Measurements from ENCODE around the gene KDF1. TPM values are rescaled to one million over a fixed set of nuclear protein-coding genes. Genes with fewer than 3 reads are reported as not detected.

The KDF1 gene
- total and polyA plus RNA-seq, 2 of the 13 experiments (the other 11 are each of a cell fraction or from before 2014, with no cell fraction given), result 1.9 to 4.9 TPM

DNA sequence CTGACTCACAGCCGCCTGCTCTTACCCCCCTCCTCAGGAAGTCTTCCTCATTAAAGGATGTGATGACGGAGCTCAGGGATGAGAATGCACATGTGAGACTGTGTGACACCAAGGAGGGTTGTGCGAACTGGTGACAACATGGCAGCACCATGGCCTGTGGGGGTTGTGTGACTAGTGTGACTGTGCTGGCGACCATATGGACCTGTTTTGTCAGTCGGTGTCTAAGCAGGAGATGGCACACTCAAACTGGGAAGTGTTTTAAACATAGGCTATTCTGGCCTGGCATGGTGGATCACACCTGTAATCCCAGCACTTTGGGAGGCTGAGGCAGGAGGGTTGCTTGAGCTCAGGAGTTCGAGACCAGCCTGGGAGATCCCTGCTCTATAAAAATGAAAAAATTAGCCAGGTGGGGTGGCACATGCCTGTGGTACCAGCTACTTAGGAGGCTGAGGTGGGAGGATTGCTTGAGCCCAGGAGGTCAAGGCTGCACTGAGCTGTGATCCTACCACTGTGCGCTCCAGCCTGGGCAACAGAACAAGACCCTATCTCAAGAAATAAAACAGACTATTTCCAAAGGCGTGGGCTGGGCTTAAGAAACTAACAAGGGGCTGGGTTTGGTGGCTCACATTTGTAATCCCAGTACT is 40.7 kb upstream of the KDF1 start (continued):
- TF ChIP-seq ZNF678 (CRISPR knock-in tag; IDR thresholded peaks at IDR 0.05) (0 out of 2 replicates have a peak, but pooled peaks have one; percentile 53), SATB2 (CRISPR knock-in tag; IDR thresholded peaks at IDR 0.05) (0 out of 2 replicates have a peak, but pooled peaks have one; percentile 26), BRCA1 (CRISPR knock-in tag; IDR thresholded peaks at IDR 0.05) (peak; percentile 36; the same call in 1 of the 2 replicates), HOXD1 (CRISPR knock-in tag; IDR thresholded peaks at IDR 0.05) (no peak), ZBTB38 (CRISPR knock-in tag; IDR thresholded peaks at IDR 0.05) (0 out of 2 replicates have a peak, but pooled peaks have one; percentile 32), BHLHE40 (IDR thresholded peaks at IDR 0.05; ENCODE audit: low read length) (no peak), KDM2A (CRISPR knock-in tag; IDR thresholded peaks at IDR 0.05; ENCODE audit: borderline replicate concordance, low read depth) (0 out of 2 replicates have a peak, but pooled peaks have one; percentile 15), PAF1 (CRISPR knock-in tag; IDR thresholded peaks at IDR 0.05) (peak; percentile 79; the same call in 1 of the 2 replicates), RBM22 (optimal IDR thresholded peaks at IDR 0.05; ENCODE audit: low read length) (peak; percentile 63), ZIK1 (CRISPR knock-in tag; IDR thresholded peaks at IDR 0.05; ENCODE audit: borderline replicate concordance, low read depth) (0 out of 2 replicates have a peak, but pooled peaks have one; percentile 59), ZNF607 (CRISPR knock-in tag; IDR thresholded peaks at IDR 0.05; ENCODE audit: borderline replicate concordance) (0 out of 2 replicates have a peak, but pooled peaks have one; percentile 60), ZC3H13 (CRISPR knock-in tag; IDR thresholded peaks at IDR 0.05) (0 out of 2 replicates have a peak, but pooled peaks have one; percentile 77), KDM5B (CRISPR knock-in tag; IDR thresholded peaks at IDR 0.05; ENCODE audit: borderline replicate concordance) (no peak), RXRA (CRISPR knock-in tag; IDR thresholded peaks at IDR 0.05) (no peak), ZNF605 (CRISPR knock-in tag; IDR thresholded peaks at IDR 0.05) (0 out of 2 replicates have a peak, but pooled peaks have one; percentile 29), CBX5 (CRISPR knock-in tag; IDR thresholded peaks at IDR 0.05; ENCODE audit: borderline replicate concordance) (0 out of 2 replicates have a peak, but pooled peaks have one; percentile 16), POLR2G (IDR thresholded peaks at IDR 0.05; ENCODE audit: low read depth, low read length) (peak; percentile 74), PHF5A (CRISPR knock-in tag; IDR thresholded peaks at IDR 0.05; ENCODE audit: low read depth, unreplicated experiment) (peak; percentile 41), ZNF160 (CRISPR knock-in tag; IDR thresholded peaks at IDR 0.05) (peak; percentile 78), ZNF589 (CRISPR knock-in tag; conservative IDR thresholded peaks at IDR 0.05) (no peak), ZSCAN20 (CRISPR knock-in tag; IDR thresholded peaks at IDR 0.05; ENCODE audit: borderline replicate concordance) (0 out of 2 replicates have a peak, but pooled peaks have one; percentile 37)
- TF ChIP-seq, protein P1, sequence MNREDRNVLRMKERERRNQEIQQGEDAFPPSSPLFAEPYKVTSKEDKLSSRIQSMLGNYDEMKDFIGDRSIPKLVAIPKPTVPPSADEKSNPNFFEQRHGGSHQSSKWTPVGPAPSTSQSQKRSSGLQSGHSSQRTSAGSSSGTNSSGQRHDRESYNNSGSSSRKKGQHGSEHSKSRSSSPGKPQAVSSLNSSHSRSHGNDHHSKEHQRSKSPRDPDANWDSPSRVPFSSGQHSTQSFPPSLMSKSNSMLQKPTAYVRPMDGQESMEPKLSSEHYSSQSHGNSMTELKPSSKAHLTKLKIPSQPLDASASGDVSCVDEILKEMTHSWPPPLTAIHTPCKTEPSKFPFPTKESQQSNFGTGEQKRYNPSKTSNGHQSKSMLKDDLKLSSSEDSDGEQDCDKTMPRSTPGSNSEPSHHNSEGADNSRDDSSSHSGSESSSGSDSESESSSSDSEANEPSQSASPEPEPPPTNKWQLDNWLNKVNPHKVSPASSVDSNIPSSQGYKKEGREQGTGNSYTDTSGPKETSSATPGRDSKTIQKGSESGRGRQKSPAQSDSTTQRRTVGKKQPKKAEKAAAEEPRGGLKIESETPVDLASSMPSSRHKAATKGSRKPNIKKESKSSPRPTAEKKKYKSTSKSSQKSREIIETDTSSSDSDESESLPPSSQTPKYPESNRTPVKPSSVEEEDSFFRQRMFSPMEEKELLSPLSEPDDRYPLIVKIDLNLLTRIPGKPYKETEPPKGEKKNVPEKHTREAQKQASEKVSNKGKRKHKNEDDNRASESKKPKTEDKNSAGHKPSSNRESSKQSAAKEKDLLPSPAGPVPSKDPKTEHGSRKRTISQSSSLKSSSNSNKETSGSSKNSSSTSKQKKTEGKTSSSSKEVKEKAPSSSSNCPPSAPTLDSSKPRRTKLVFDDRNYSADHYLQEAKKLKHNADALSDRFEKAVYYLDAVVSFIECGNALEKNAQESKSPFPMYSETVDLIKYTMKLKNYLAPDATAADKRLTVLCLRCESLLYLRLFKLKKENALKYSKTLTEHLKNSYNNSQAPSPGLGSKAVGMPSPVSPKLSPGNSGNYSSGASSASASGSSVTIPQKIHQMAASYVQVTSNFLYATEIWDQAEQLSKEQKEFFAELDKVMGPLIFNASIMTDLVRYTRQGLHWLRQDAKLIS (CRISPR knock-in tag; IDR thresholded peaks at IDR 0.05), result 0 out of 2 replicates have a peak, but pooled peaks have one; percentile 32
- TF ChIP-seq, protein P2, sequence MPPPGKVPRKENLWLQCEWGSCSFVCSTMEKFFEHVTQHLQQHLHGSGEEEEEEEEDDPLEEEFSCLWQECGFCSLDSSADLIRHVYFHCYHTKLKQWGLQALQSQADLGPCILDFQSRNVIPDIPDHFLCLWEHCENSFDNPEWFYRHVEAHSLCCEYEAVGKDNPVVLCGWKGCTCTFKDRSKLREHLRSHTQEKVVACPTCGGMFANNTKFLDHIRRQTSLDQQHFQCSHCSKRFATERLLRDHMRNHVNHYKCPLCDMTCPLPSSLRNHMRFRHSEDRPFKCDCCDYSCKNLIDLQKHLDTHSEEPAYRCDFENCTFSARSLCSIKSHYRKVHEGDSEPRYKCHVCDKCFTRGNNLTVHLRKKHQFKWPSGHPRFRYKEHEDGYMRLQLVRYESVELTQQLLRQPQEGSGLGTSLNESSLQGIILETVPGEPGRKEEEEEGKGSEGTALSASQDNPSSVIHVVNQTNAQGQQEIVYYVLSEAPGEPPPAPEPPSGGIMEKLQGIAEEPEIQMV (CRISPR knock-in tag; IDR thresholded peaks at IDR 0.05; ENCODE audit: low read depth), result peak; percentile 77; the same call in 1 of the 2 replicates
- TF ChIP-seq, protein P3, sequence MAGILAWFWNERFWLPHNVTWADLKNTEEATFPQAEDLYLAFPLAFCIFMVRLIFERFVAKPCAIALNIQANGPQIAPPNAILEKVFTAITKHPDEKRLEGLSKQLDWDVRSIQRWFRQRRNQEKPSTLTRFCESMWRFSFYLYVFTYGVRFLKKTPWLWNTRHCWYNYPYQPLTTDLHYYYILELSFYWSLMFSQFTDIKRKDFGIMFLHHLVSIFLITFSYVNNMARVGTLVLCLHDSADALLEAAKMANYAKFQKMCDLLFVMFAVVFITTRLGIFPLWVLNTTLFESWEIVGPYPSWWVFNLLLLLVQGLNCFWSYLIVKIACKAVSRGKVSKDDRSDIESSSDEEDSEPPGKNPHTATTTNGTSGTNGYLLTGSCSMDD (CRISPR knock-in tag; IDR thresholded peaks at IDR 0.05), result 0 out of 2 replicates have a peak, but pooled peaks have one; percentile 10
